GM18520 (cell line): ENCODE data around the gene C21orf91.
A peak's percentile ranks its signal among the peaks of the same experiment; 100 is the strongest.

ENCODE experiments used
- ATAC-seq: cut with Tn5 transposase; IDR thresholded peaks from one replicate; pipeline ENCODE4 v1.9.1; 2021; ENCODE audit not compliant: unreplicated experiment

The C21orf91 gene

DNA sequence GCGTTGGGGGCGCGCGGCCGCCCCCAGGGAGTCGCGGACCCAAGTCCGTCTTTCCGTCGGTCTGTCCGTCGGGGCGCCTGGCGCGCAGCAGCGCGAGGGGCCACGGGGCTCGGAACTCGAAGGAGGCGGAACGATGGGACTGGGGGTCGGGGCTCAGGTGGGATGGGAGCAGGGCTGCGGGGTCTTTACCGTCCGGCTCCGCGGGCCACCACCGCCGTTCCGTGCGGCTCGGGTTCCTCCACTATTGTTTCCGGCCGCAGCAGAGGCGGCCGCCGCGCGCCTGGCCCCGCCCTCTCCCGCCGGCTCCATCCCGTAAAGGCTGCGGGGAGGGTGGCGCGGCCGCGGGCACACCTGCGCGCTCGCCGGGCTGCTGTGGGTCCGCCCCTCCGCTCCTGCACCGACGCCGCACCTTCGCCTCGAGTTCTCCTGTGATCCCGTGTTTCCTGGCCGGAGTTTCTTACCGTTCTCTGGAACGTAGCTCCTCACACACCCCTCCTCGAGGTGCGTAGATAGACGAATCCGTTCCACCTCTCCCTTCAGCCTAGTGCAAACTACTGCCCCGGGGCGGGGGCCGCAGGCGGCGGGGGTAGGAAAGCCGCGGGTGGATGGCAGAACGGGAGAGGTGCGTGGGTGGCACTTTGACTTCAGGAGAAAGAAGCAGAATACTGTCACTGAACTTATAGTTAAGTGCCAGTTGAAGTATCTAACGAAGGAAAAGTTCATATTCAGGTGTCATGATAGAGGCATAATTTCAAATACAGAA, at the start of gene C21orf91:
Gene C21orf91 (minus strand): TSS at position 243 of the 763 bp plus-strand sequence. CDS start 1,038 bp downstream, outside the sequence.
- peak; percentile 76 for ATAC-seq

DNA sequence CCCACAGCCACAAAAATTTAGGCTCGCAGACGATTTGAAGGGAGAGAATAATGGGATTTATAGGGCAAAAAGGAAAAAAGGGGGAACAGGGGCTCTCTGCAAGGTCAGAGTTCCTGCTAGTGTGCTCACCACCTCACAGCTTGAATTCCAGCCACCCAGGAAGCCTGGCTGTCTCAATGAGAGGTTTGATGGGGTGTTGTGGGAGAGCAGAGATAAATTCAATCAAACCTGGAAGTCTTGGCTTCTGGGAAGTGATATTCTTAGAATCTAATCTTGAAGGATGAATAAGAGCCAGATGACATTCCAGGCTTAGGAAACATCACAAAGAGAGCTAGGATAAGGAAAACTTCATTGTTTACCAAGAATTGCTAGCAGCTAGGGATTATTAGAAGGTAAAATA, 47.4 kb upstream of the C21orf91 start:
- no peak for ATAC-seq

DNA sequence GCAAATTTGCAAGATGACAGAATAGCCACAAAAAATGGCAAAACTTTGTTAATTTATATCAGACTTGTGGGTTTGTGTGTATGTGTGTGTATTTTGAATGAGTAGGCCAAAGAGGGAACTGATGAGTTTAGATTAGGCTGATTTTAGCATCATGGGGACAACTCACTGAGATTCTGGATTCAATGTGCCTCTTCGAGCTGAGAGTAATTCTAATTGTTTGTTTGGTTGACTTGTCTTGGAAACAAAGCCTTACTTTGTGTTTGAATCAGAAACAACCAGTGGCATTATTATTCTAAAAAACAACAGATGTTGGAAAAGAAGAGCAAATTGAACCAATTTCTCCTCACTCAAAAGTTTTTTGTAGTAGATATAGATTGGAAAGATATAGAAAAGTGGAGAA, 40.5 kb upstream of the C21orf91 start:
- no peak for ATAC-seq

DNA sequence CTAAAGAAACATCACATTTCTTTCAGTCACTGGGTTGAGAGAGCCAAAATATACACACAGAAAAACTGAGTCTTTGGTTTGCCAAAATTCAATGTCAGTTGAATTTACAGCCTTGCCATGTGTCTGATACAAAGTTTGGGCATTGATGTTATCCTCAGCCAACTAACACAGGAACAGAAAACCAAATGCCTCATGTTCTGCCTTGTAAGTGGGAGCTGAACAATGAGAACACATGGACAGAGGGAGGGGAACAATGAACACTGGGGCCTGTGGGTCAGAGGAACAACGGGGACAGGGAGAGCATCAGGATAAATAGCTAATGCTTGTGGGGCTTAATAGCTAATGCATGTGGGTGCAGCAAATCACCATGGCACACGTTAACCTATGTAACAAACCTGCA, 39.6 kb upstream of the C21orf91 start:
- no peak for ATAC-seq

DNA sequence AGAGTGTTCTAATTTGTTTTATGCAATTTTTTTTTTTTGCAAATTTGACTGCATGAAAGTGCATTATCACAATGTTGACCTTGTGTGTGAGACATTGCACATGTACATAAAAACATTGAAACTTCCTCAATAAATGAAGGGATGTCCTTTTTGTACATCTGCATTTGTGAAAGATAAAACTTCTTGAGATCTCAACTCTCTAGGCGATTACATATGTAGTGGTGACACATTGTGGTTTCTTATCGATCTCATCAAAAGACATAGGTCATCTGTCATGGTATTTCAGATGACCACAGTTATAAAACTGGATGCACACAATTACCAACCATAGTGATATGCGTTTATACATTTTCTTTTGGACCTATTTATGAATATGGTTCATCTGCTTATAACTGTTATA, 35.6 kb upstream of the C21orf91 start:
- ATAC-seq, result no peak

DNA sequence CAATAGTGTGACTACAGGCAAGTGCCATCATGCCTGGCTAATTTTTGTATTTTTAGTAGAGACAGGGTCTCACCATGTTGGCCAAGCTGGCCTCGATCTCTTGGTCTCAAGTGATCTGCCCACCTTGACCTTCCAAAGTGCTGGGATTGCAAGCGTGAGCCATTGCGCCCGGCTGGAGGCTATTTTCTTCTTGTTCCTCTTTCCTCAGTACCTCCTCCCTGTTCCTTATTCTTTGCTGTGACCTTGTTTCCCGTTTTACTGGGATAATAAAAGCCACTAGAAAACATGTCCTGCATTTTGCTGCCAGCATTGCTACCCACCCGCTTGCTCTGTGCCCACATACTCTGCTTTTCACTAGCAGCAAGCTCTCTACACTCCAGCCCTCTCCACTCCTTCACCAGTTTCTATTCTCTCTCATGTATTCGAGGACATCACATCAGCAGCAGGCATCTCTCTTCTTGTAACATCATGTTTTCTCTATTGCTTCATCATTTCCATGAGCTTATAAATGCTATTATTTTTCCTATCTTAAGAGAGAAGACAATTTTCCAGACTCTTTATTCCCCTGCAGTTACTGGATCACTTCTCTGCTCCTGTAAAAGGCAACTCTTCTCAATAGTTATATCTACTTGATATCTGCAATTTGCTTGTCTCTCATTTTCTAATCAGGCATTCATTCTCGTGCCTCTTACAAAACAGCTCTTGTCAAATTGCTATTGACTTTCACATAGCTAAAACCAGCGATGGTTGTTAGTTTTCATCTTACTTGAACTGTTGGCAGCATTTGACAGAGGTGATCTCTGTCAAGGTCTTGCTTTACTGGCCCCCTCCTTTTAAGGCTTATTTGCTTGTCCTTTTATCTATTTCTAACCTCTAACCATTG, 34.5 kb upstream of the C21orf91 start:
- no peak for ATAC-seq

DNA sequence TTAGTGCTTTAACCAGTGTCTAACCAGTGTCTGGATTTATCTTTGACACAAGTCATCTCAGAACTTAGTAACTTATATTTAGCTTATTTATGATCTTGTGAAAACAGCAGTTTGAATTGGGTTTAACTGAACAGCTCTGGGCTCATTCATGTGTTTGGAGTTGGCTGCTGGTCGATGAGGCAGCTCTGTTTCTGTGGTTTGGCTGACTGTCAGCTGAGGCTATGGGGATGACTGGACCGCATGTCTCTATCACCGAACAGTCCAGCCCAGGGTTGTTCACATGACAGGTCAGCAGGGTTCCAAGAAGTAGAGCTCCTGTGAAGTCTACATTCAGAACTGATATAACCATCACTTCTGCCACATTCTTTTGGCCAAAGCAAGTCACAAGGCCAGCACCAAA, 29.1 kb upstream of the C21orf91 start:
- peak; percentile 90 for ATAC-seq

DNA sequence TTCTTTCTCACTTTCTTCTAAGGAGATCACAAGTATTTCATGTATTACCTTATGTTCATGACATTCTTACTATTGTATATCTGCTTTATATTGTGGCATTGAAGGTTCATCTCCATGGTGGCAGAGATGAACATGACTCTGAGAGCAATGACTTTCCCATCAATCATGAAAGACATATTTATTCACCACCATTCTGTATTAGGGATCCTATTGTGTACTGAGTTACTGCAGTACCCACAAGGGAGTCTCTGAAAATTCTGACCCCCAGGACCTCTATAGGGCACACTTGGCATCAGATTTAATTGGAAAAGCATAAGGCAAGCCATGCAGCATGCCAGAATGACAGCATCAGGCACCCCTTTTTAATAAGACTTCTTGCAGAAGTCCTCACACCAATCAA, 21.9 kb upstream of the C21orf91 start:
- no peak for ATAC-seq

DNA sequence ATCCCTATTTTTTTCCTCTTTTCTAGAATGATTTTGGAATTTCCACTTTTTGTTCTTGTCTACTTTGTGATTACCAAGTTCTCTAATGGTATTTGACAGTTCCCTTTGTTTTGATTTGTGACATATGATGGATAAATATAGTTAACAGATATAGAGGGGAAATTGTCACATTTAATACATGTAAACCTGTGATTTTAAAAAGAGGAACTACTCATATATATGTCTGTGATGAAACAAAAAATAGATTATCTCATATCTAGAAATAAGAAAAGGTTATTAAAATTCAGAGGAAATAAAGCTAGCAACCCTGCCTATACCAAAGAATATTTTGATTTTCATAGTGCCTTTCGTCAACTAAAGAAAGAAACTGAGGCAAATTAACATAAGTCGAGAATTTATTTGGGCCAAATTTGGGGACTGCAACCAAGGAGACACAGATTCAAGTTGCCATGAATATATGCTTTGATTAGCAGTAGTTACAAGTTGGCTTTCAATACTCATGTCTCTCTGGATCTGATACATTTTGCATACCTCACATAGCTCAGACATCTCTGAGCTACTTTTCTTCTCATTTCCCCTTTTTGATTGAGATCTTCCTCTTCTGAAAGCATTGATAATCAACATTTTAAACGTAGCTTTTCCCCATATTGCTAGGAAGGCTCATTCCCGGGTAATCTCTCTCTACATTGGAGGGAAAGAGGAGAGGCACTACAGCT, 15.6 kb upstream of the C21orf91 start:
- ATAC-seq, result peak; percentile 47

DNA sequence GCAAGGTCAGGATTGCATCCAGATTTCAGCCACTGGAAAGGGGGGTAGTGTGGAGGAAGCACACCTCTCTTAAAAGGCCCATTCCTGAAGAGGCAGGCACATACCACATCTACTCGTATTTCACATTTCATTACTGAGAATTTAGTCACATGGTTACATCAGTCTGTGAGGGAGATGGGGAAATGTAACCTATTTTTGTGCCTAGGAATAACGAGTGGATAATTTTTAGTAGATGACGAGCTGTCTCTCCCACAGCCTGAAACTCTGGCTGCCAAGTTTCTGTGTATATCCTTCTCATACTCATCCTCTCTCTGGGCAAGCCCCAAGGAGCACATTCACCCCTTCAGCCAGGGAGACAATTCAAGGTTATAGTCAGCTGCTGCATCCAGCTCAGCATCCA, 10.3 kb upstream of the C21orf91 start:
- no peak for ATAC-seq

DNA sequence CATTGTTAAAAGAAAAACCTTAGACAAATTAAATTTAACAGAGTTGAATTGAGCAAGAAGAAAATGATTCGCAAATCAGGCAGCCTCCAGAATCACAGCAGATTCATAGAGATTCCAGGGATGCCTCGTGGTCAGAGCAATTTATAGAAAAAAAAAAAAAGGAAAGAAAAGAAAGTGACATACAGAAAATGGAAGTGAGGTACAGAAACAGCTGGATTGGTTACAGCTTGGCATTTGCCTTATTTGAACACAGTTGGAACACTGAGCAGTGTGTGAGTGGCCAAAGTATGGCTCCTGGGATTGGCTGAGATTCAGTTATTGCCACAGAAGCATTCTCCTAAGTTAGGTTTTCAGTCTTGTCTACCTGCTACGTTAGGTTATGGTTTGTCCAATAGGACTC, 9.1 kb upstream of the C21orf91 start:
- ATAC-seq, result no peak

DNA sequence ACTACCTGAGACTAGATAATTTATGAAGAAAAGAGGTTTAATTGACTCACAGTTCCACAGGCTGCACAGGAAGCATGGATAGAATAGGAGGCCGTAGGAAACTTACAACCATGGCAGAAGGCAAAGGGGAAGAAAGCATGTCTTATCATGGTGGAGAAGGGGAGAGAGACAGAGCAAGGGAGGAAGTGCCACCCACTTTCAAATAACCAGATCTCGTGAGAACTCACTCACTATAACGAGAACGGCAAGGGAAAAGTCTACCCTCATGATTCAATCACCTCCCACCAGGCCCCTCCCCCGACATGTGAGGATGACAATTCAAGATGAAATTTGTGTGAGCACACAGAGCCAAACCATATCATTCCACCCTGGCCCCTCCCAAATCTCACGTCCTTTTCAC, 4.7 kb upstream of the C21orf91 start:
- ATAC-seq, result no peak

DNA sequence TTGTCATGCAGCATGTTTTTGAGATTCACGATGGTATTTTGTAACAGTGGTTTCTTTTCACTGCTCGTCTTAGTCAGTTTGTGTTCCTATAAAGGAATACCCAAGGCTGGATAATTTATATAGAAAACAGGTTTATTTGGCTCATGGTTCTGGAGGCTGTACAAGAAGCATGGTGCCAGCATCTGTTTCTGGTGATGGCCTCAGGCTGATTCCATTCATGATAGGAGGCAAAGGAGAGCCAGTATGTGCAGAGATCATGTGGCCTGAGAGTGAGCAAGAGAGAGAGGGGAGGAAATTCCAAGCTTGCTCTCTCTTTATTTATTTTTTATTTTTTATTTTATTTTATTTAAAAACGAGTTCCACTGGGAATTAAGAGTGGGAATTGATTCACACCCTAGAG, 2.0 kb upstream of the C21orf91 start:
- ATAC-seq, result no peak

DNA sequence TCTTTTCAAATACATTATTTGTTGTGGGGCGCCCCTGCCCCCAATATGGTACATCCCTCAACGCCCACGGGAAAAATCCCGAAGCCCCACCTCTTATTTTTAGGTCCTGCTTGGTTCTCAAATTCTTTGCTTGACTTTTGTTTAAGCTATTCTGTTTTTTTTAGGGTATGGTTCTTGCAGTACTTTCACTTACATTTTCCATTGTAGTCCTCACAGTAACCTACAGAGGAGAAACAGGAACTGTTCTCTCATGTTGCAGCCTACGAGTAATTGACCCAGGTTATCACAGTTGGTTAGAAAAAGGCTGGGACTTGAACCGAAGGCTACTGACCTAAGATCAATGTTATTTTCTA, 697 bp upstream of the C21orf91 start:
- ATAC-seq, result peak; percentile 55

DNA sequence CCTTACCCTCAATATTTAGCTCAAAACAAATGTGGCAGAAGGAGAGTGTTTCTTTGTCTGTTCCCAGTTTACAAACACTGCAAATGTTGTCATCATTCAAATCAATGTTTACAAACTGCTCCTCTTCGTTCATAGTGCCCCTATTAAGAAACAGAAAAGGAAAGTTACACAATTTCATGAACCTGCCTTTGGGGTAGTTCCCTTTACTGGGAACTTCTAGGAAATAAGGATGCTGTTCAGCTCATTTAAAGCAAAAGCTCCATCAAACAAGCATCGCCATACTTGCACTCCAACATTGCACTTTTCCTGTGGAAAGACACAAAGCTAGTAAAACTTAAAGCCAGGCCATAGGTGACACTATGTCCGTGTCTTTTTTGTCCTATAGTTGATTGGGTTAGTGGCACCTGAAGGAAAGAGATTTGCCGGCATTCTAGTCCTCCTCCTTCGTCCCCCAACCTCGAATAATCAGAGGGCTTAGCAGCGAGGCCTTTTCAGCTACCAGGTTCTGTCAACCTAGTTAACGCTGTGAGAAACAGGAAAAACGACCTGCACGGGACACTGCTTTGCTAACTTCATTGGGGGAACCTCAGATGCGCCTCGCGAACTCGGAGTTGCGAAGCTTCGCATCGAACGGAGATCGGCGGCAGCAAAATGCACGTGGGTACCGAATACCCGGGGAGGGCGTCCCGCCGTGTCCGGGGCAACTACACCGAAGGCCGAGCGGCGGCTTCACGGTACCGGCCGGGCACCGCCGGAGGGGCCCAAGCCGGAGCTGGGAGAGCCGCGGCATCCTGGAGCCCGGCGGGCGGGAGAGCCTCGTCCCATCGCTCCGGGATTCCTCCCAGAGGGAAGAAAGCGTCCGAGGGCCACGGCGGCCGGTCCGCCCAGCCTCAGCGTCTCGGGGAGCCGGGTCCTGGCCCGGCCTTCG, 706 bp downstream of the C21orf91 start:
- ATAC-seq, result no peak

DNA sequence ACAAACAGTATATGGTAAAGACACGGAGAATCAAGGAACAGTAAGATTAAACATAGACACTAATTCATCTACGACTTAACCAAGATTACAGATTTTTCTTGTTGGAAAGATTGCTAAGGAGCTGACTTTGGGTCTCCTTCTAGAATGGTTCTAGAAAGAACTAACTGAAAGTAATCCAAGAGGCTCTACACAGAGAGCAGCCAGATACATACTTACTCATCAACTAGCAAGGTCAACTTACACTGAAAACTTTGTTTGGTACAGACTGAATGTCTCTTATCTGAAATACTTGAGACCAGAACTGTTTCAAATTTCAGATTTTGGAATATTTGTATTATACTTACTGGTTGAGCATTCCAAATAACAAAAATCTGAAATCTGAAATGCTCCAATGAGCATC, 5.8 kb downstream of the C21orf91 start:
- no peak for ATAC-seq

DNA sequence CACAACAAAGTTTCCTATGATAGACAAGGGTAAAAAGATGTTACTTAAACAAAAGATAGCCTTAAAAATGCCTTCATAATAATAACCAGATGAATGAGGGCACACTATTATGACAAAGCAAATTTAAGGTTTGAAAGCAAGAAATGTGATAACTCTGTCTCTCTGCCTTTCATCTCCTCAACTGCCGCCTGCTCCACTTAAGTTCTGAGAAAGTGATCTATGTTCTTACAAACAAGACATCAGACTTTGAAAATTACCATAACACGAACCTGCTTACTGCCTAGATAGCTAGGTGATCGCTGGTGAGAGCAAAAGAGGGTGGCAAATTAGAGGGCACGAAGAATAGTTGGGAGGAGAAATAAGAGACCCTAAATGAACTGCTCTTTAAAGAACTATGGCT, 13.2 kb downstream of the C21orf91 start:
- no peak for ATAC-seq

DNA sequence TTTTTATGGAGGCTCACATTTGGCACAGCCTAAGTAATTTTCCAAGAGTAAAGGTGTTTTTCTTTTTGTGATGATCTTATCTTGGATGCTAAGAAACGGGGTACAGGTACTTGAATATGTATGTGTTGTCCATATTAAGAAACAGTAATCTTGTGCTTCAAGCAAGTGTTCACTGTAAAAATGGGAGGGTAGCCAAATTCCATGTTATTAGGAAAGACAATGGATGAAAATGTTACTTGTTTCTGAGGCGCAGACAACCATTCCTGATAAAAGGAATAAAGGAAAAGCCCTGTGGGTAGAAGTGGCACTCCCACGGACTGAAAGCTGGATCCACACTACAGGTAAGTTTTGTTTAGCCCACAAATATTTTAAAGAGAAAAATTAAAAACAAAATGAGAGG, 15.6 kb downstream of the C21orf91 start:
- no peak for ATAC-seq

DNA sequence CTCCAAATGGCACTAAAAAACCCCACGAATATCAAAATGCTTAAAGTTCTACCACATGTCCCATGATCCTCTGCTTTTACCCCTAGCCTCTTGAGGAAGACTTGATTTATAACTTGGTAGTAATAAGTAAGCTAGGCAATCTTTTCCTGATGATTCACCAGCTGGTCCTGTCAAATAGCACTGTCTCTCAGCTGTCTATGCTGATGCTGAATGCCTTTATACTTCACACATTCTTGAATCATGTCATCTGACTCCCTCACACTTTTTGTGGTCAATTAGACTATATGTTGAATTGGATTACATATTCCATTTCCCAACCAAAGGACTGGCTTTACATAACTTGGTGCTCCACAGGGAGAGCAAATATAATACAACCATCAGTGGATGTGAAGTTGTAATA, 16.6 kb downstream of the C21orf91 start:
- ATAC-seq, result no peak

DNA sequence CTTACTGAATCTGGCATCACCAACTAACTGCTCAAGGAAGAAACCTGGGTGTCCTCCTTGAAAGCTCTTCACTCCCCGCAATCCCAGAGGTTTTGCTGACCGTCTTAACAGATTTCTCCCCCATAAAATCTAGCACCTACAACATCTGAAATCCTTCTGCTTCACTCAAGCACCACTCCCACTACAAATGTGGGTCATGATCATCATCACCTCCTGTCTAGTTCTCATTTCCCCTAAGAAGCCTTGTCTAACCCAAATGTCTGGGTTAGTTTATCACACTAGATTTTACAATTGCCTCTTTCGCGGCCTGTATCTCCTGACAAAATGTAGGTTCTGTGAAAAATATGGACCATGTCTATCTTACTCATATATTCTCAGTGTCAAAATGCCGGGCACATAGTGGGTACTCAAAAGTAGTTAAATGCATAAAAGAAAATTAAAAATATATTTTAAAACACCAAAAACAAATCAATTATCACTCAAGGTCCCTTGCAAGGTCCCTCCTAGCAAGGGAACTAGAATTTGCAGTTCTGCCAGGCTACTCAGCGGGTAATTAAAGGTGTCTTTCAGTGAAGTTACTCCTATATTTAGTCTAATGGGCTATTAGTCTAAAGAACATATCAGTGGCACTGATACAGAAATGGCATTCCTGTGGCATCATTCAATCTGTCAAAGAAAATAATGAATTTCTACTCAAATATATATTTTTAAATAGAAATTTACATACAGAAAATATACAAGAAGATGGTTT, 19.6 kb downstream of the C21orf91 start:
- ATAC-seq, result no peak
